ENCODE measurements around the gene MCU.
"Not testable (repeated sequence)": the region's sequence is repeated elsewhere in the genome, so short reads cannot be mapped to it uniquely, and the experiment has no call there.

Gene MCU

DNA sequence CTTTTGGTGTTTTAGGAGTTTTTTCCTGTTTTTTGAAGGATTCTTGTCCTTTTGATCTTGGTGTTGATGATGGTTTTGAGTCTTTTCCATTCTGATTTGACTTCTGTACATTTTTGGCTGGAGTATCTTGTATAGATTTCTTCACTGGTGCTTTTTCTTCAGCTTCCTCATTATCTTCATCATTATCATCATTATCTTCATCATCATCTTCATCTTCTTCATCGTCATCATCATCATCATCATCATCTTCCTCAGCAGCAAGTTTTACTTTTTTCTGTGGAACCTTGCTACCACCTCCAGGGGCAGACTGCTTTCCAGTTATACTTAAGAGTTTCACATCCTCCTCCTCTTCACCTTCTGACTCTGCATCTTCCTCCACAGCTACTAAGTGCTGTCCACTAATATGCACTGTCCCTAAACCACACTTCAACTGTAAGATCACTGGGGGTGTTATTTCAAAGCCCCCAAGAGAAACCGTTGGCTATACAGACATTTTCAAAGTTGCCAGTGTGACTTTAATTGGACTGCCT is 225.9 kb downstream of the MCU start:
- H3K27ac ChIP-seq (ENCODE audit: insufficient read depth in 1 of 2, low read depth in 1 of 2, low read length in 2 of 2, poor library complexity in 1 of 2, severe bottlenecking in 2 of 2); CTCF ChIA-PET; H3K27me3 ChIP-seq (replicated peaks in 2 of 5; ENCODE audit: control insufficient read depth in 4 of 5, insufficient read depth in 5 of 5, low read length in 4 of 5); DNase-seq; H3K36me3 ChIP-seq (ENCODE audit: control insufficient read depth in 4 of 4, insufficient read depth in 4 of 4, low read length in 3 of 4); H3K4me3 ChIP-seq (ENCODE audit: control insufficient read depth in 1 of 7, extremely low read depth in 1 of 7, insufficient read depth in 4 of 7, low read depth in 2 of 7, low read length in 6 of 7); H3K4me1 ChIP-seq (ENCODE audit: control extremely low read depth in 1 of 4, control insufficient read depth in 4 of 4, insufficient read depth in 4 of 4, low read length in 3 of 4): not testable (repeated sequence)
- WGBS (ENCODE audit: insufficient coverage): 80% methylated on average over 2 of the region's 2 CpGs
- H3K9me3 ChIP-seq (ENCODE audit: control extremely low read depth in 1 of 5, control insufficient read depth in 4 of 5, insufficient read depth in 2 of 5, low read depth in 1 of 5, low read length in 4 of 5): peaks cover 0 to 30% (median 3%) of the 10 kb centered on the region in 5 experiments
- POLR2A ChIA-PET: interaction anchor here (0.7 kb wide), 1 partner anchor 411 kb away, joined by 3 read pairs; no protein-coding TSS in a partner anchor

DNA sequence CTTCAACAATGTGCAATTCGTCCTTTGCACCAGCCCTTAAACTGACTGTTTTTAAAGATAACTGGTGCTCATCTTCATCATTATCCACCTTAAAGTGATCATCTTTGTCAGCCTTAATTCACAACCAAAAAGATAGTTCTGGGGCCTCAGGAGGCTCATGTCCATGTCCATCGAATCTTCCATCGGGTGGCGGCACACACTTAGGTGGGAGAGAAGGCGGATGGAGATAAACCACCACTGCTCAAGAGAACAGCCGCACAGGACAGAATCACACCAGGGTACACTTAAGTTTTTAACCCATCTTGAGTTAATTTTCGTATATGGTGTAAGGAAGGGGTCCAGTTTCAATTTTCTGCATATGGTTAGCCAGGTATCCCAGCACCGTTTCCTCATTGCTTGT is 226.4 kb downstream of the MCU start:
- Histone ChIP-seq H3K27me3 (replicated peaks in 2 of 5; ENCODE audit: control insufficient read depth in 4 of 5, insufficient read depth in 5 of 5, low read length in 4 of 5) (no peaks in the 10 kb centered on the region), H3K4me1 (ENCODE audit: control extremely low read depth in 1 of 4, control insufficient read depth in 4 of 4, insufficient read depth in 4 of 4, low read length in 3 of 4) (no peaks in the 10 kb centered on the region), H3K27ac (ENCODE audit: insufficient read depth in 1 of 2, low read depth in 1 of 2, low read length in 2 of 2, poor library complexity in 1 of 2, severe bottlenecking in 2 of 2) (no peak overlapping the region), H3K4me3 (ENCODE audit: control insufficient read depth in 1 of 7, extremely low read depth in 1 of 7, insufficient read depth in 4 of 7, low read depth in 2 of 7, low read length in 6 of 7) (no peak overlapping the region), H3K36me3 (ENCODE audit: control insufficient read depth in 4 of 4, insufficient read depth in 4 of 4, low read length in 3 of 4) (no peaks in the 10 kb centered on the region), H3K9me3 (ENCODE audit: control extremely low read depth in 1 of 5, control insufficient read depth in 4 of 5, insufficient read depth in 2 of 5, low read depth in 1 of 5, low read length in 4 of 5) (peaks cover 0 to 30% (median 3%) of the 10 kb centered on the region in 5 experiments)
- DNase-seq: no peak
- ChIA-PET CTCF (no interaction called here), POLR2A (interaction anchor here (0.7 kb wide), 1 partner anchor 412 kb away, joined by 3 read pairs; no protein-coding TSS in a partner anchor)
- 100% methylated on average over 7 of the region's 8 CpGs for WGBS (ENCODE audit: insufficient coverage)

DNA sequence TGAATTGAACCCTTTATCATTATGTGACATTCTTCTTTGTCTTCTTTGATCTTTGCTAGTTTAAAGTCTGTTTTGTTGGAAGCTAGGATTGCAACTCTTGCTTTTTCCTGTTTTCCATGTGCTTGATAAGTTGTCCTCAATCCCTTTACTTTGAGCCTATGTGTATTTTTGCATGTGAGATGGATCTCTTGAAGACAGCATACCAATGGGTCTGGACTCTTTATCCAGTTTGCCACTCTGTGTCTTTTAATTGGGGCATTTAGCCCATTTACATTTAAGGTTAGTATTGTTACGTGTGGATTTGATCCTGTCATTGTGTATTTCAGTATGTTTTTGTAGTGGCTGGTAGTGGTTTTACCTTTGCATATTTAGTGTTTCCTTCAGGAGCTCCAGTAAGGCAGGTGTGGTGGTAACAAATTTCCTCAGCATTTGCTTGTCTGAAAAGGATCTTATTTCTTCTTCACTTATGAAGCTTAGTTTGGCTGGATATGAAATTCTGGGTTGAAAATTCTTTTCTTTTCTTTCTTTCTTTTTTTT is 229.3 kb downstream of the MCU start:
- POLR2A ChIA-PET; H3K36me3 ChIP-seq (ENCODE audit: control insufficient read depth in 4 of 4, insufficient read depth in 4 of 4, low read length in 3 of 4); CTCF ChIA-PET; H3K4me3 ChIP-seq (ENCODE audit: control insufficient read depth in 1 of 7, extremely low read depth in 1 of 7, insufficient read depth in 4 of 7, low read depth in 2 of 7, low read length in 6 of 7); H3K27ac ChIP-seq (ENCODE audit: insufficient read depth in 1 of 2, low read depth in 1 of 2, low read length in 2 of 2, poor library complexity in 1 of 2, severe bottlenecking in 2 of 2); H3K4me1 ChIP-seq (ENCODE audit: control extremely low read depth in 1 of 4, control insufficient read depth in 4 of 4, insufficient read depth in 4 of 4, low read length in 3 of 4); H3K27me3 ChIP-seq (replicated peaks in 2 of 5; ENCODE audit: control insufficient read depth in 4 of 5, insufficient read depth in 5 of 5, low read length in 4 of 5): not testable (repeated sequence)
- DNase-seq: peak in 2 of 3 donors; percentile 11 to 18
- 100% methylated on average over 1 of the region's 1 CpG for WGBS (ENCODE audit: insufficient coverage)
- H3K9me3 ChIP-seq (ENCODE audit: control extremely low read depth in 1 of 5, control insufficient read depth in 4 of 5, insufficient read depth in 2 of 5, low read depth in 1 of 5, low read length in 4 of 5): peaks cover 0 to 30% (median 3%) of the 10 kb centered on the region in 5 experiments

DNA sequence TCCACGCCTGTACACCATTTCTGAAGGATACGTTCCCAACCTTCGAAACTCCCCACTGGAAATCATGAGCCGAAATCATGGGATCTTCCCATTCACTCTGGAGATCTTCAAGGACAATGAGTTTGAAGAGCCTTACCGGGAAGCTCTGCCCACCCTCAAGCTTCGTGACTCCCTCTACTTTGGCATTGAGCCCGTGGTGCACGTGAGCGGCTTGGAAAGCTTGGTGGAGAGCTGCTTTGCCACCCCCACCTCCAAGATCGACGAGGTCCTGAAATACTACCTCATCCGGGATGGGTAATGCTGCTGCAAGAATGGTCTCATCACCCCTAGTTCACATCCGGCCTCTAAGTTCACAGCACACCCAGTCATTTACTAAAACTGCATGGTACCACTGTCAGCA is 232.4 kb downstream of the MCU start:
- WGBS (ENCODE audit: insufficient coverage): 99% methylated on average over 12 of the region's 13 CpGs
- Histone ChIP-seq H3K36me3 (ENCODE audit: control insufficient read depth in 4 of 4, insufficient read depth in 4 of 4, low read length in 3 of 4) (no peaks in the 10 kb centered on the region), H3K27ac (ENCODE audit: insufficient read depth in 1 of 2, low read depth in 1 of 2, low read length in 2 of 2, poor library complexity in 1 of 2, severe bottlenecking in 2 of 2) (no peak overlapping the region), H3K4me1 (ENCODE audit: control extremely low read depth in 1 of 4, control insufficient read depth in 4 of 4, insufficient read depth in 4 of 4, low read length in 3 of 4) (no peaks in the 10 kb centered on the region), H3K4me3 (ENCODE audit: control insufficient read depth in 1 of 7, extremely low read depth in 1 of 7, insufficient read depth in 4 of 7, low read depth in 2 of 7, low read length in 6 of 7) (no peak overlapping the region), H3K9me3 (ENCODE audit: control extremely low read depth in 1 of 5, control insufficient read depth in 4 of 5, insufficient read depth in 2 of 5, low read depth in 1 of 5, low read length in 4 of 5) (peaks cover 0 to 27% (median 3%) of the 10 kb centered on the region in 5 experiments), H3K27me3 (replicated peaks in 2 of 5; ENCODE audit: control insufficient read depth in 4 of 5, insufficient read depth in 5 of 5, low read length in 4 of 5) (no peaks in the 10 kb centered on the region)
- CTCF ChIA-PET: no interaction called here
- no peak for DNase-seq
- POLR2A ChIA-PET: no interaction called here

DNA sequence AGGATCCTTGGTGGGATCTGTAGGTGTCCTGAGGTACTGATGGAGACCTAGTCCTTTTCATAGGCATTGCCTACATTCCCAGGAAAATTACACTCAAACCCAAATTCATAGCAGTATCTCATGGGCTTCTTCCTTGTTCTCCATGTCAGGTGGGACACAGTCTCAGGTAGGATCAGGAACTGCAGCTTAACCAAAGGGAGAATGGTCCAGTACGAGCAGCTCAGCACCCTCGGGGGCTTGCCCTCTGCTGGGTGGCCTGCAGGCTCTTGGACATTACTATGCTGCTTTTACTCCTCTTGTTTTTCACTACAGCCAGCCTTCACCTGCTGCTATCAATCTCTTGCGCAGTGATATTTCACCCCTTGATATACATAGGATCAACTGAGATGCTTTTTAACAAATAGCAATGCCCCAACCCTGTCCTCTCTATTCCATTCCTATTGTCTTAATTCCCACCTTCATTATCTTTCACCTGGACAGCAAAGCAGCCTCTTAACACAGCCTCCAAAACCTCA is 234.1 kb downstream of the MCU start:
- Histone ChIP-seq H3K4me3 (ENCODE audit: control insufficient read depth in 1 of 7, extremely low read depth in 1 of 7, insufficient read depth in 4 of 7, low read depth in 2 of 7, low read length in 6 of 7) (no peak overlapping the region), H3K4me1 (ENCODE audit: control extremely low read depth in 1 of 4, control insufficient read depth in 4 of 4, insufficient read depth in 4 of 4, low read length in 3 of 4) (peaks cover 0 to 3% (median 0%) of the 10 kb centered on the region in 4 experiments), H3K36me3 (ENCODE audit: control insufficient read depth in 4 of 4, insufficient read depth in 4 of 4, low read length in 3 of 4) (no peaks in the 10 kb centered on the region), H3K27ac (ENCODE audit: insufficient read depth in 1 of 2, low read depth in 1 of 2, low read length in 2 of 2, poor library complexity in 1 of 2, severe bottlenecking in 2 of 2) (no peak overlapping the region), H3K9me3 (ENCODE audit: control extremely low read depth in 1 of 5, control insufficient read depth in 4 of 5, insufficient read depth in 2 of 5, low read depth in 1 of 5, low read length in 4 of 5) (peaks cover 0 to 14% (median 3%) of the 10 kb centered on the region in 5 experiments), H3K27me3 (replicated peaks in 2 of 5; ENCODE audit: control insufficient read depth in 4 of 5, insufficient read depth in 5 of 5, low read length in 4 of 5) (no peaks in the 10 kb centered on the region)
- ChIA-PET POLR2A (no interaction called here), CTCF (interaction anchor here (1.2 kb wide), 1 partner anchor 11 kb away, joined by 4 read pairs; no protein-coding TSS in a partner anchor)
- DNase-seq: no peak
- 100% methylated on average over 3 of the region's 3 CpGs for WGBS (ENCODE audit: insufficient coverage)

DNA sequence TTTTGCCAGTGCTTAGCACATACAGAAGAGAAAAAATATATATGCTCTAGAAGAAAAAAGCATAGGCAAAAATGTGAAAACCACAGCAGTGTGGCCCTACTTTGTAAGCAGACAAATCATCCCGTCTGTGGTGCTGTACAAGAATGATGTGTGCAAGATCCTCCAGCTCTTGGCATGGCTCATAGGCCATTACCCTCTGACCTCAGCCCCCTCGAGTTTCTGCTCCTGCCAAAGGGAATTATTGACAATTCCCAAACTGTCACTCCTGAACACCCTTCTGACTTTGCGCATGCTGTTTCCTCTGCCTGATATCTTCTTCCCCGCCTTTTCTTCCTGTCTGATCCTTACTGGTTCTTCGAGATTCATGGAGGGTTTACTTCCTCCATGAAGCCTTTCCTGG is 235.5 kb downstream of the MCU start:
- Histone ChIP-seq H3K9me3 (ENCODE audit: control extremely low read depth in 1 of 5, control insufficient read depth in 4 of 5, insufficient read depth in 2 of 5, low read depth in 1 of 5, low read length in 4 of 5) (peaks cover 0 to 2% (median 0%) of the 10 kb centered on the region in 5 experiments), H3K4me3 (ENCODE audit: control insufficient read depth in 1 of 7, extremely low read depth in 1 of 7, insufficient read depth in 4 of 7, low read depth in 2 of 7, low read length in 6 of 7) (no peak overlapping the region), H3K4me1 (ENCODE audit: control extremely low read depth in 1 of 4, control insufficient read depth in 4 of 4, insufficient read depth in 4 of 4, low read length in 3 of 4) (peaks cover 0 to 3% (median 0%) of the 10 kb centered on the region in 4 experiments), H3K36me3 (ENCODE audit: control insufficient read depth in 4 of 4, insufficient read depth in 4 of 4, low read length in 3 of 4) (no peaks in the 10 kb centered on the region), H3K27me3 (replicated peaks in 2 of 5; ENCODE audit: control insufficient read depth in 4 of 5, insufficient read depth in 5 of 5, low read length in 4 of 5) (no peaks in the 10 kb centered on the region), H3K27ac (ENCODE audit: insufficient read depth in 1 of 2, low read depth in 1 of 2, low read length in 2 of 2, poor library complexity in 1 of 2, severe bottlenecking in 2 of 2) (no peak overlapping the region)
- no peak for DNase-seq
- POLR2A ChIA-PET: interaction anchor here (0.6 kb wide), 1 partner anchor 235 kb away, joined by 3 read pairs; no protein-coding TSS in a partner anchor
- 100% methylated on average over 4 of the region's 5 CpGs for WGBS (ENCODE audit: insufficient coverage)
- CTCF ChIA-PET: no interaction called here

DNA sequence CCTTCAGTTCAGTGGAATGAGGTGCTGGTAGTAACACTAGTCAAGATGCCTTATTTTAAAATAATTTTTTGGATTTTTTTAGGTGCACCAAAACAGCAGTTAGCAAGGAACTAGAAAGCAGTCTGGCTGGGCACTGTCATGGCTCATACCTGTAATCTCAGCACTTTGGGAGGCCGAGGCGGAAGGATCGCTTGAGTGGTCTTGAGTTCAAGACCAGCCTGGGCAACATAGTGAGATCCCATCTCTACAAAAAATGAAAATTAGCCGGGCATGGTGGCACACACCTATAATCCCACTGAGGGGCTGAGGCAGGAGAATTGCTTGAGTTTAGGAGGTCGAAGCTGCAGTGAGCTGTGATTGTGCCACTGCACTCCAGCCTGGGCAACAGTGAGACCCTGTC is 236.9 kb downstream of the MCU start:
- Histone ChIP-seq H3K36me3 (ENCODE audit: control insufficient read depth in 4 of 4, insufficient read depth in 4 of 4, low read length in 3 of 4) (no peaks in the 10 kb centered on the region), H3K4me3 (ENCODE audit: control insufficient read depth in 1 of 7, extremely low read depth in 1 of 7, insufficient read depth in 4 of 7, low read depth in 2 of 7, low read length in 6 of 7) (no peak overlapping the region), H3K4me1 (ENCODE audit: control extremely low read depth in 1 of 4, control insufficient read depth in 4 of 4, insufficient read depth in 4 of 4, low read length in 3 of 4) (peaks cover 0 to 3% (median 0%) of the 10 kb centered on the region in 4 experiments), H3K27me3 (replicated peaks in 2 of 5; ENCODE audit: control insufficient read depth in 4 of 5, insufficient read depth in 5 of 5, low read length in 4 of 5) (no peaks in the 10 kb centered on the region), H3K9me3 (ENCODE audit: control extremely low read depth in 1 of 5, control insufficient read depth in 4 of 5, insufficient read depth in 2 of 5, low read depth in 1 of 5, low read length in 4 of 5) (no peaks in the 10 kb centered on the region), H3K27ac (ENCODE audit: insufficient read depth in 1 of 2, low read depth in 1 of 2, low read length in 2 of 2, poor library complexity in 1 of 2, severe bottlenecking in 2 of 2) (no peak overlapping the region)
- ChIA-PET POLR2A (no interaction called here), CTCF (no interaction called here)
- no peak for DNase-seq
- 100% methylated on average over 4 of the region's 5 CpGs for WGBS (ENCODE audit: insufficient coverage)

All from common myeloid progenitor, CD34-positive (primary cell).